ENCODE results near the gene CCDC195.
"Not testable (repeated sequence)": the region's sequence is repeated elsewhere in the genome, so short reads cannot be mapped to it uniquely, and the experiment has no call there.

- TF ChIP-seq BCL3 (IDR thresholded peaks at IDR 0.05); JUNB (IDR thresholded peaks at IDR 0.05); CHD2 (IDR thresholded peaks at IDR 0.05; ENCODE audit: low read length, partially characterized antibody); MAX (IDR thresholded peaks at IDR 0.05); NR3C1 (IDR thresholded peaks at IDR 0.05); CTCF (IDR thresholded peaks at IDR 0.05); RAD21 (conservative IDR thresholded peaks at IDR 0.05 in 1 of 2, IDR thresholded peaks at IDR 0.05 in 1 of 2); REST (IDR thresholded peaks at IDR 0.05); USF2 (IDR thresholded peaks at IDR 0.05); GATA3 (IDR thresholded peaks at IDR 0.05; ENCODE audit: borderline replicate concordance); KDM1A (IDR thresholded peaks at IDR 0.05; ENCODE audit: low read depth): not testable (repeated sequence)
These were observed 54.5 kb downstream of the CCDC195 start for GRCh38 chr2:224661708-224662107.
